LNCaP clone FGC (cell line): Measurements from ENCODE around the gene ENPP7.

Experiments
- DNase-seq: peaks from one replicate; pipeline ENCODE4 v3.0.0-alpha.2; 2011; ENCODE audit warnings: low read depth
- H3K4me3 ChIP-seq: 2 replicates; pipeline ENCODE4 v1.5.1; 2011; ENCODE audit warnings: mild to moderate bottlenecking, low read depth, low read length, control low read depth
- TF ChIP-seq, protein P1 (sequence below): IDR thresholded peaks from 2 replicates; pipeline ENCODE4 v1.5.1; 2012; ENCODE audit warnings: mild to moderate bottlenecking; ENCODE audit not compliant: control insufficient read depth, insufficient read depth; ENCODE audit errors: extremely low read depth

The ENPP7 gene

DNA sequence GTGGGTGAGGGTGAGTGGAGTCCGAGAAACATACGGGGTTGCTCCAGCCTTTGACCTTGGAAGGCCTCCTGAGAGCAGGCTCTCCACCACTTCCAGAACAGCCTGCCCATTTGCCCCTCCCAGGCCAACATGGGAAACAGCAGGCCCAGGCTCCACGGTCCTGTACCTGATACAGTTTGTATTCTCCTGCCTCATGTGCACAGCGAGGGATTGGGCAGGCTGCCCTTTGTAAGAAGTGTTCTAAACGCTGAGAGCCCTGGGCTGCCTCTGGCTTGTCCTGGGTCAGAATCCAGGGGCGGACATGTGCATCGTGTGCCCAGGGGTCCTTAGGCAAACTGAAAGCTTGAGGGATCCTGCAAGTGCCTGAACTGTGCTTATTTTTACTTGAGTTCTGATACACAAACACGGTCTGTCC lies 43.8 kb downstream of the ENPP7 start:
- TF ChIP-seq, protein P1, sequence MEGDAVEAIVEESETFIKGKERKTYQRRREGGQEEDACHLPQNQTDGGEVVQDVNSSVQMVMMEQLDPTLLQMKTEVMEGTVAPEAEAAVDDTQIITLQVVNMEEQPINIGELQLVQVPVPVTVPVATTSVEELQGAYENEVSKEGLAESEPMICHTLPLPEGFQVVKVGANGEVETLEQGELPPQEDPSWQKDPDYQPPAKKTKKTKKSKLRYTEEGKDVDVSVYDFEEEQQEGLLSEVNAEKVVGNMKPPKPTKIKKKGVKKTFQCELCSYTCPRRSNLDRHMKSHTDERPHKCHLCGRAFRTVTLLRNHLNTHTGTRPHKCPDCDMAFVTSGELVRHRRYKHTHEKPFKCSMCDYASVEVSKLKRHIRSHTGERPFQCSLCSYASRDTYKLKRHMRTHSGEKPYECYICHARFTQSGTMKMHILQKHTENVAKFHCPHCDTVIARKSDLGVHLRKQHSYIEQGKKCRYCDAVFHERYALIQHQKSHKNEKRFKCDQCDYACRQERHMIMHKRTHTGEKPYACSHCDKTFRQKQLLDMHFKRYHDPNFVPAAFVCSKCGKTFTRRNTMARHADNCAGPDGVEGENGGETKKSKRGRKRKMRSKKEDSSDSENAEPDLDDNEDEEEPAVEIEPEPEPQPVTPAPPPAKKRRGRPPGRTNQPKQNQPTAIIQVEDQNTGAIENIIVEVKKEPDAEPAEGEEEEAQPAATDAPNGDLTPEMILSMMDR = no peak
- no peak for DNase-seq
- no peak overlapping the region for H3K4me3 ChIP-seq

DNA sequence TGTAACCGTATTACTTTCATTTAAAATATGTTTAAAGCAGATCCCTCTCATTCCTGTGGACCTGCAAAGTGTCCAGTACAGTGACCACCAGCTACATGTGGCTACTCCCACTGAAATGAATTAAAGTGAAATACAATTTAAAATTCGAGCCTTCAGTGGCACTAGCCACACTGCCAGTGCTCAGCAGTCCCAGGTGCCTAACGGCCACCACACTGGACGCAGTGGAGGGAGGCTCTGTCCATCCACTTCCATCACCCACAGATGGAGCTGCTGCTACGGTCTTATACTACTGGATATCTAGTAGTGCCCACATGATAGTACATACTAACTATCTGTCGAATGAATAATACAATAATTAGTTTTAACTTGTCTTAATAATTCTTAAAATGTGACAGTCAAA lies 44.9 kb downstream of the ENPP7 start:
- no peak for DNase-seq
- TF ChIP-seq, protein P1 = no peak
- H3K4me3 ChIP-seq = no peak overlapping the region

DNA sequence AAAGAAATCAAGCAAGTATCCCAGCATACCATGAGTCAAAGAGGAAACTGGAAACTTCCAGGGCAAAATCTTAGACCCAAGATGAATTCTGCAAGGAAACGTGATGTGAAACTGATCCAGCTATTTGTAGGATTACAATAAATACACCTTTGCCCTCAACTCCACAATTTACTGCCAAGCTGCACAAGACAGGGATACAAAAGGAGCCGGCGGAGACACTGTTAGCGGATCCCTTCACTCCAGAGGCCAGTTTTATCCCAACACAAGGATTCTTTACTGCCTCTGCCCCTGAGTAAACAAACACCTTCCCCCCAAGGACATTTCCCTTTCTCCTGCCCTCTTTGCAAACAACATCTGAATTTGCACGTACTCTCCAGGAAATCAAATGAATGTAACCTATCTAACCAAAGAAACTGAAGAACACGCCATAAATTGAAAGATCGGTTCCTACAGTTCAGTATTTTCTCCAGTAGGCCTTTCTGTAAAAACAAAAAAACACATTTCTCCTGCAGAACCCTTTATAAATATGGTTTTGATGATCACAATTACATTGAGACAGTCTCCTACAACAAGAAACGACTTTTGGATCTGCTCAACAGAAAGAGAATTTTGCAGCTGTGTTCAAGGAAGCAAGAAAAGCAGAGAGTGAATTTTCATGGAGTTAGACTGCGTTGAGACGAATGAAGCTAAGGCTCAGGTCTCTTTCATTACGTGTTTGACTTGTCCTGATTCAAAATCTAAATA lies 45.8 kb downstream of the ENPP7 start:
- TF ChIP-seq, protein P1 = no peak
- DNase-seq = no peak
- H3K4me3 ChIP-seq = no peak overlapping the region

DNA sequence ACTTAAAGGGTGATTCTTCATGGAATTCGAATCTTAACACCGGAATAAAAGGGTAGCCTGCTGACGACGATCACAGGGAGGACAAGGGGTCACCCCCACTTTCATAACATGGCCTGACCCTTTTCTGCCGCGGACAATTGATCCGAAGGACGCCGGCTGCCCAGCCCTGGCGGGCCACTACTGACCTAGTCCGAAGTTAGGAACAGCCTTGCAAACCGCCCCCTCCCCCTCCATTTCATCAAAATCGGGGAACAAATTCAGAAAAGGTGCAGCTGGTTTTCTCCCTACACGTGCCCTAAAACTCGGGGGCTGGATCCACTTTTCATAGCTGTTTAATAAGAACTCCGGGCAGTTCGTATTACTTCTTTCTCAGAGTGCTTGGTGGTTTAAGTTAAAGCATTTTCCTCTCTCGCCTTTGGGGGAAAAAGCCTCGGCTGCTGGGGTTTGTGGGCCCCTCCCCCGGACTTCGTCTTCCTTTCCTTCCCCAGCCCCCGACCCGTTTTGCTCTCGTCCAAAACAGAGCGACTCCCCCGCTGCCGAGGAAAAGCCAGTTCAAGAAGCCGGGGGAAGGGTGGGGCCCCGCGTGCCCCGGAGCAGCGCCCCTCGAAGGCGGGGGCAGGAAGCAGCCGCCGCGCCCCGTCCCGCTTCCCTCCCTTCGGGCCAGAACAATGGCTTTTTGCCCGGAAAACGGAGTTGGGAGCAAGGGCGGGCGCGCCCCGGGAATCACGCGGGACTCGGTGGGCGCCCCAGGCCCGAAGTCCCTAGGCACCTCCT lies 46.6 kb downstream of the ENPP7 start:
- DNase-seq = no peak
- TF ChIP-seq, protein P1 = peak; percentile 42
- H3K4me3 ChIP-seq = peak overlapping the region; percentile 53

DNA sequence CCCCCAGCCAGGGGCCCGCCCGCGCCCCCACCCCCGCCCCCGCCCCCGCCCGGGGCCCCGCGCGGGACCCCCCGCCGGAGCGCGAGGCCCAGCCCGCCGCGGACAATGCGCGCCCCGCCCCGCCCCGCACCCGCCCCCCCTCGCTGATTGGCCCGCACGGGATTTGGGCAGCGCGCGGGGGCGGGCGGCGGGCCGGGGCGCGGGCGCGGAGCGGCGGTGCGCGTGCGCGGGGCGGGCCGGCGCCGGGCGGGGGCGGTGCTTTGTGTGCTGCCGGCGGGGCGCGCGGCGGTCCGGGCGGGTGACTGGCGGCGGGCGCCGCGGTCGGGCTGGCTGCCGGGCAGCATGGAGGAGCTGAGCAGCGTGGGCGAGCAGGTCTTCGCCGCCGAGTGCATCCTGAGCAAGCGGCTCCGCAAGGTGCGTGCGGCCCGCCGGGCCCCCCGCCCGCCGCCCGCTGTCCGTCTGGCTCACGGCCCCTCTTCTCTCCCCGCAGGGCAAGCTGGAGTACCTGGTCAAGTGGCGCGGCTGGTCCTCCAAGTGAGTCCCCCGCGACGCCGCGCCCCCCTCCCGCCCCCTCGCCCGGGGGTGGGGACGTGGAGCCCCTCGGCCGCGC lies 47.3 kb downstream of the ENPP7 start, which contains the start of gene CBX2:
Gene CBX2, plus strand, starts transcription at position 255 of the 610 bp plus-strand sequence. Its CDS starts 88 bp downstream, at position 343.
- no peak for DNase-seq
- TF ChIP-seq, protein P1 = no peak
- H3K4me3 ChIP-seq = peak within 1 kb of the TSS; percentile 78

DNA sequence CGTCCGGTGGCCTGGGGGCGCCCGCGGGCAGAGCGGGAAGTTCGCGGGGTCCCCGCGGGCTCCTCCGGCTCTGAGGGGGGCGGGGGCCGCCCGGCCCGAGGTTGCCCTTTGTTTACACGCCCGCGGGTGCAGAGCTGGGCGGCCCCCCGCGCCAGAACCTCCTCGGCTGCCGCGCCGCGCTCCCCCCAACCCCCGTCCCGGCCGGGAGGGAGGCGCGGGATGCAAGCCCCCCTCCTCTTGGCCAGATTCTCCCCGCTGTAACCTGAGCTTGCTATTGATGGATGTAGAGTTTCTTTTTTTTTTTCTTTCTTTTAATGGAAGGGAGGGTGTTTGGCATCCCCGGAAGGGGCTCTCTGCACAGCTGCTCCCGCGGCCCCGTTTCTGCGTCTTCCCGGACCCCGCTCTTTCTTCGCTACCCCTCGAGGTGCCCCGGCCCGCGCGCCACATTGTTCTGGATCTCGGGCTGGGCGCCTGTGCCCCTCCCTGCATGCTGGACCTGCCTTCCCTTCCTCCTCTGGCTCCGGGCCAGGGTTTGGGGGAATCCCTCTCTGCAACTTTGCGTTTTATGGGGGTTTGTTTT lies 47.9 kb downstream of the ENPP7 start:
- H3K4me3 ChIP-seq = peak overlapping the region; percentile 78
- TF ChIP-seq, protein P1 = no peak
- no peak for DNase-seq
